GM18867 (cell line): ENCODE results near the gene FAM185A.
"Not testable (repeated sequence)": the region's sequence is repeated elsewhere in the genome, so short reads cannot be mapped to it uniquely, and the experiment has no call there.

Experiments used
- ATAC-seq: cut with Tn5 transposase; IDR thresholded peaks from one replicate; pipeline ENCODE4 v1.9.1; 2021; ENCODE audit warnings: mild to moderate bottlenecking, moderate library complexity; ENCODE audit not compliant: unreplicated experiment

FAM185A gene

GRCh38 chr7:102776217-102776616 is 27.4 kb downstream of the FAM185A start:
- ATAC-seq = not testable (repeated sequence)

GRCh38 chr7:102778663-102779062 is 29.9 kb downstream of the FAM185A start:
- ATAC-seq = not testable (repeated sequence)

GRCh38 chr7:102780926-102781325 is 32.1 kb downstream of the FAM185A start:
- ATAC-seq = not testable (repeated sequence)

- not testable (repeated sequence) for ATAC-seq
Observed at GRCh38 chr7:102788770-102789169, 40.0 kb downstream of the FAM185A start.

GRCh38 chr7:102790364-102791100 is 41.7 kb downstream of the FAM185A start:
- not testable (repeated sequence) for ATAC-seq

- ATAC-seq = not testable (repeated sequence)
Observed at GRCh38 chr7:102791367-102791766, 42.6 kb downstream of the FAM185A start.

GRCh38 chr7:102791831-102792230 is 43.0 kb downstream of the FAM185A start:
- not testable (repeated sequence) for ATAC-seq

GRCh38 chr7:102794567-102794966 is 45.8 kb downstream of the FAM185A start:
- not testable (repeated sequence) for ATAC-seq

GRCh38 chr7:102795987-102796595 is 47.3 kb downstream of the FAM185A start:
- ATAC-seq = not testable (repeated sequence)

GRCh38 chr7:102806613-102807012 is 57.8 kb downstream of the FAM185A start:
- no peak for ATAC-seq

GRCh38 chr7:102810916-102811315 is 62.1 kb downstream of the FAM185A start:
- no peak for ATAC-seq

GRCh38 chr7:102811942-102812678 is 63.3 kb downstream of the FAM185A start:
- no peak for ATAC-seq

GRCh38 chr7:102813191-102814024 is 64.6 kb downstream of the FAM185A start:
- ATAC-seq = no peak

GRCh38 chr7:102814025-102814471 is 65.2 kb downstream of the FAM185A start:
- ATAC-seq = no peak

GRCh38 chr7:102817616-102818573 is 69.1 kb downstream of the FAM185A start:
- ATAC-seq = no peak

GRCh38 chr7:102819151-102819550 is 70.4 kb downstream of the FAM185A start:
- no peak for ATAC-seq

- ATAC-seq = no peak
Observed at GRCh38 chr7:102821994-102822747, 73.4 kb downstream of the FAM185A start.

- ATAC-seq = no peak
Observed at GRCh38 chr7:102823390-102824119, 74.8 kb downstream of the FAM185A start.
